ENCODE measurements around the gene LRRC59.
"Not testable (repeated sequence)": the region's sequence is repeated elsewhere in the genome, so short reads cannot be mapped to it uniquely, and the experiment has no call there.

The LRRC59 gene

GRCh38 chr17:50428831-50429424 is 31.6 kb upstream of the LRRC59 start:
- Histone ChIP-seq H3K9me3 (no peaks in the 10 kb centered on the region), H3K27me3 (ENCODE audit: low read depth) (no peaks in the 10 kb centered on the region), H3K36me3 (replicated peaks) (no peaks in the 10 kb centered on the region), H3K4me3 (no peak overlapping the region), H3K4me1 (peaks cover 5% of the 10 kb centered on the region; the same call in 1 of the 2 replicates)
- in situ Hi-C loops (cut with MboI; ENCODE audit: low sequenced_read_pairs) = no loop called here
- no peak for DNase-seq (ENCODE audit: low spot score in 2 of 2)

- H3K27me3 ChIP-seq (ENCODE audit: low read depth); H3K9me3 ChIP-seq; in situ Hi-C loops (cut with MboI; ENCODE audit: low sequenced_read_pairs); H3K4me3 ChIP-seq; H3K4me1 ChIP-seq; H3K36me3 ChIP-seq (replicated peaks); DNase-seq (ENCODE audit: low spot score in 2 of 2): not testable (repeated sequence)
These were observed 30.8 kb upstream of the LRRC59 start for GRCh38 chr17:50428126-50428525.

- DNase-seq (ENCODE audit: low spot score in 2 of 2) = peak; percentile 22 to 74
- Histone ChIP-seq H3K27me3 (ENCODE audit: low read depth) (no peaks in the 10 kb centered on the region), H3K9me3 (no peaks in the 10 kb centered on the region), H3K4me3 (peak overlapping the region; percentile 62), H3K36me3 (replicated peaks) (no peaks in the 10 kb centered on the region), H3K4me1 (peaks cover 5% of the 10 kb centered on the region; the same call in 1 of the 2 replicates)
- in situ Hi-C loops (cut with MboI; ENCODE audit: low sequenced_read_pairs) = no loop called here
These were observed 29.8 kb upstream of the LRRC59 start for GRCh38 chr17:50426814-50427787.

- Histone ChIP-seq H3K4me3 (peak overlapping the region; percentile 62), H3K36me3 (replicated peaks) (no peaks in the 10 kb centered on the region), H3K9me3 (no peaks in the 10 kb centered on the region), H3K4me1 (peaks cover 10% of the 10 kb centered on the region; the same call in 1 of the 2 replicates), H3K27me3 (ENCODE audit: low read depth) (no peaks in the 10 kb centered on the region)
- DNase-seq (ENCODE audit: low spot score in 2 of 2) = no peak
- in situ Hi-C loops (cut with MboI; ENCODE audit: low sequenced_read_pairs) = no loop called here
These were observed 29.1 kb upstream of the LRRC59 start for GRCh38 chr17:50426472-50426782.

GRCh38 chr17:50425682-50426471 is 28.6 kb upstream of the LRRC59 start, which contains the start of gene ACSF2:
TSS of gene ACSF2 (plus strand) at chr17:50426218. CDS start at chr17:50426262, 44 bp downstream.
- DNase-seq (ENCODE audit: low spot score in 2 of 2) = peak; percentile 56 to 84

GRCh38 chr17:50424996-50425681 is 27.8 kb upstream of the LRRC59 start:
- Histone ChIP-seq H3K9me3 (no peaks in the 10 kb centered on the region), H3K4me1 (peaks cover 11% of the 10 kb centered on the region; the same call in 1 of the 2 replicates), H3K36me3 (replicated peaks) (no peaks in the 10 kb centered on the region), H3K4me3 (peak overlapping the region; percentile 62), H3K27me3 (ENCODE audit: low read depth) (no peaks in the 10 kb centered on the region)
- no peak for DNase-seq (ENCODE audit: low spot score in 2 of 2)
- in situ Hi-C loops (cut with MboI; ENCODE audit: low sequenced_read_pairs) = no loop called here

More at GRCh38 chr17:50425682-50426471, 28.6 kb upstream of the LRRC59 start, which contains the start of gene ACSF2:
- Histone ChIP-seq H3K9me3 (no peaks in the 10 kb centered on the region), H3K27me3 (ENCODE audit: low read depth) (no peaks in the 10 kb centered on the region), H3K36me3 (replicated peaks) (no peaks in the 10 kb centered on the region), H3K4me1 (peaks cover 11% of the 10 kb centered on the region; the same call in 1 of the 2 replicates), H3K4me3 (peak within 1 kb of the TSS; percentile 62)
- in situ Hi-C loops (cut with MboI; ENCODE audit: low sequenced_read_pairs) = no loop called here

GRCh38 chr17:50424246-50424995 is 27.1 kb upstream of the LRRC59 start:
- no peak for DNase-seq (ENCODE audit: low spot score in 2 of 2)
- Histone ChIP-seq H3K27me3 (ENCODE audit: low read depth) (no peaks in the 10 kb centered on the region), H3K36me3 (replicated peaks) (no peaks in the 10 kb centered on the region), H3K4me1 (peaks cover 11% of the 10 kb centered on the region; the same call in 1 of the 2 replicates), H3K4me3 (no peak overlapping the region), H3K9me3 (no peaks in the 10 kb centered on the region)
- in situ Hi-C loops (cut with MboI; ENCODE audit: low sequenced_read_pairs) = no loop called here

- Histone ChIP-seq H3K36me3 (replicated peaks) (no peaks in the 10 kb centered on the region), H3K27me3 (ENCODE audit: low read depth) (no peaks in the 10 kb centered on the region), H3K9me3 (no peaks in the 10 kb centered on the region), H3K4me1 (peaks cover 11% of the 10 kb centered on the region; the same call in 1 of the 2 replicates), H3K4me3 (no peak overlapping the region)
- in situ Hi-C loops (cut with MboI; ENCODE audit: low sequenced_read_pairs) = no loop called here
- DNase-seq (ENCODE audit: low spot score in 2 of 2) = peak; percentile 15 to 40
These were observed 26.3 kb upstream of the LRRC59 start for GRCh38 chr17:50423553-50424159.

GRCh38 chr17:50422738-50423137 is 25.4 kb upstream of the LRRC59 start:
- Histone ChIP-seq H3K27me3 (ENCODE audit: low read depth) (no peaks in the 10 kb centered on the region), H3K9me3 (no peaks in the 10 kb centered on the region), H3K4me3 (no peak overlapping the region), H3K36me3 (replicated peaks) (no peaks in the 10 kb centered on the region), H3K4me1 (peaks cover 11% of the 10 kb centered on the region; the same call in 1 of the 2 replicates)
- in situ Hi-C loops (cut with MboI; ENCODE audit: low sequenced_read_pairs) = no loop called here
- no peak for DNase-seq (ENCODE audit: low spot score in 2 of 2)

GRCh38 chr17:50421308-50422051 is 24.2 kb upstream of the LRRC59 start:
- in situ Hi-C loops (cut with MboI; ENCODE audit: low sequenced_read_pairs) = no loop called here
- H3K4me3 ChIP-seq = no peak overlapping the region
- no peaks in the 10 kb centered on the region for H3K36me3 ChIP-seq (replicated peaks)
- H3K27me3 ChIP-seq (ENCODE audit: low read depth) = no peaks in the 10 kb centered on the region
- H3K4me1 ChIP-seq = peaks cover 11% of the 10 kb centered on the region; the same call in 1 of the 2 replicates
- no peaks in the 10 kb centered on the region for H3K9me3 ChIP-seq
- DNase-seq (ENCODE audit: low spot score in 2 of 2) = peak in 1 of 2 experiments; percentile 22

- in situ Hi-C loops (cut with MboI; ENCODE audit: low sequenced_read_pairs) = no loop called here
- Histone ChIP-seq H3K4me3 (no peak overlapping the region), H3K9me3 (no peaks in the 10 kb centered on the region), H3K36me3 (replicated peaks) (no peaks in the 10 kb centered on the region), H3K4me1 (peaks cover 9% of the 10 kb centered on the region; the same call in 1 of the 2 replicates), H3K27me3 (ENCODE audit: low read depth) (no peaks in the 10 kb centered on the region)
- no peak for DNase-seq (ENCODE audit: low spot score in 2 of 2)
These were observed 23.2 kb upstream of the LRRC59 start for GRCh38 chr17:50420419-50421112.

All from HAP-1 (cell line).